H9 (cell line): Measurements from ENCODE around the gene MYO5B. TPM values are rescaled to one million over a fixed set of nuclear protein-coding genes. Genes with fewer than 3 reads are reported as not detected.
A peak's percentile ranks its signal among the peaks of the same experiment; 100 is the strongest.

Experiments used
- DNase-seq: peaks from one replicate; pipeline ENCODE4 v3.0.0-alpha.2; 2017
- H2AFZ ChIP-seq: one replicate; pipeline ENCODE4 v1.6.1; 2013; ENCODE audit warnings: mild to moderate bottlenecking, low read length, control low read depth, moderate library complexity
- H2AK5ac ChIP-seq: 2 replicates; pipeline ENCODE4 v1.6.1; 2013; ENCODE audit warnings: low read length, control low read depth, mixed read lengths; ENCODE audit not compliant: insufficient read length
- H2BK120ac ChIP-seq: one replicate; pipeline ENCODE4 v1.6.1; 2013; ENCODE audit warnings: low read depth, mild to moderate bottlenecking, low read length, control low read depth, inconsistent platforms; ENCODE audit not compliant: poor library complexity, severe bottlenecking
- H2BK12ac ChIP-seq: 2 replicates; pipeline ENCODE4 v1.6.1; 2013; ENCODE audit warnings: low read length, control low read depth, mixed read lengths, low read depth; ENCODE audit not compliant: insufficient read length
- H2BK15ac ChIP-seq: 2 replicates; pipeline ENCODE4 v1.6.1; 2013; ENCODE audit warnings: low read depth, low read length, control low read depth
- H2BK20ac ChIP-seq: one replicate; pipeline ENCODE4 v1.6.1; 2013; ENCODE audit warnings: low read depth, mild to moderate bottlenecking, low read length, control low read depth, inconsistent platforms; ENCODE audit not compliant: poor library complexity, severe bottlenecking
- H2BK5ac ChIP-seq: 2 replicates; pipeline ENCODE4 v1.6.1; 2013; ENCODE audit warnings: low read length, control low read depth, mixed read lengths; ENCODE audit not compliant: insufficient read length
- H3K14ac ChIP-seq: 2 replicates; pipeline ENCODE4 v1.6.1; 2013; ENCODE audit warnings: low read length, control low read depth; ENCODE audit not compliant: insufficient read depth
- H3K18ac ChIP-seq: 2 replicates; pipeline ENCODE4 v1.6.1; 2013; ENCODE audit warnings: low read depth, mild to moderate bottlenecking, mixed read lengths, low read length, control low read depth; ENCODE audit not compliant: insufficient read length
- H3K23ac ChIP-seq: 2 replicates; pipeline ENCODE4 v1.6.1; 2013; ENCODE audit warnings: low read length, control low read depth, mixed read lengths, low read depth; ENCODE audit not compliant: insufficient read length
- H3K23me2 ChIP-seq: 2 replicates; pipeline ENCODE4 v1.6.1; 2013; ENCODE audit warnings: low read depth, mild to moderate bottlenecking, mixed read lengths, low read length, control low read depth; ENCODE audit not compliant: insufficient read length, poor library complexity, severe bottlenecking
- H3K27ac ChIP-seq: 2 replicates; pipeline ENCODE4 v1.5.1; 2013; ENCODE audit warnings: low read length, control low read depth, mixed read lengths, low read depth; ENCODE audit not compliant: insufficient read length
- H3K27me3 ChIP-seq: 2 replicates; pipeline ENCODE4 v1.6.1; 2013; ENCODE audit warnings: low read length, control low read depth, inconsistent platforms; ENCODE audit not compliant: insufficient read depth
- H3K4ac ChIP-seq: 2 replicates; pipeline ENCODE4 v1.6.1; 2013; ENCODE audit warnings: low read depth, mild to moderate bottlenecking, control low read depth, inconsistent platforms, low read length, moderate library complexity
- H3K4me1 ChIP-seq: 2 replicates; pipeline ENCODE4 v1.6.1; 2013; ENCODE audit warnings: low read length, control low read depth, inconsistent platforms; ENCODE audit not compliant: insufficient read depth
- H3K4me2 ChIP-seq: 2 replicates; pipeline ENCODE4 v1.6.1; 2013; ENCODE audit warnings: low read length, control low read depth, mixed read lengths; ENCODE audit not compliant: insufficient read length, insufficient read depth
- H3K56ac ChIP-seq: 2 replicates; pipeline ENCODE4 v1.6.1; 2013; ENCODE audit warnings: low read depth, mild to moderate bottlenecking, mixed read lengths, low read length, control low read depth; ENCODE audit not compliant: insufficient read length
- H3K79me1 ChIP-seq: 2 replicates; pipeline ENCODE4 v1.6.1; 2013; ENCODE audit warnings: low read depth, mild to moderate bottlenecking, moderate library complexity, low read length, control low read depth, inconsistent platforms; ENCODE audit not compliant: insufficient read depth, poor library complexity, severe bottlenecking
- H3K79me2 ChIP-seq: 2 replicates; pipeline ENCODE4 v1.6.1; 2013; ENCODE audit warnings: low read length, control low read depth, inconsistent platforms; ENCODE audit not compliant: insufficient read depth
- H3K9ac ChIP-seq: 2 replicates; pipeline ENCODE4 v1.6.1; 2013; ENCODE audit warnings: low read length, control low read depth, mixed read lengths; ENCODE audit not compliant: insufficient read length; ENCODE audit errors: extremely low read depth
- H3K9me3 ChIP-seq: one replicate; pipeline ENCODE4 v1.6.1; 2013; ENCODE audit warnings: low read depth, low read length, inconsistent platforms; ENCODE audit not compliant: control insufficient read depth
- H3T11ph ChIP-seq: one replicate; pipeline ENCODE4 v1.6.1; 2013; ENCODE audit warnings: mild to moderate bottlenecking, low read length, control low read depth, inconsistent platforms
- H4K20me1 ChIP-seq: one replicate; pipeline ENCODE4 v1.6.1; 2013; ENCODE audit not compliant: control insufficient read depth, insufficient read length, insufficient read depth
- H4K5ac ChIP-seq: 2 replicates; pipeline ENCODE4 v1.6.1; 2013; ENCODE audit warnings: low read depth, mild to moderate bottlenecking, mixed read lengths, low read length, control low read depth; ENCODE audit not compliant: insufficient read length
- H4K8ac ChIP-seq: replicated peaks from 2 replicates; pipeline ENCODE4 v1.6.1; 2013; ENCODE audit warnings: low read length, control low read depth, mixed read lengths, low read depth; ENCODE audit not compliant: insufficient read length
- H4K91ac ChIP-seq: 2 replicates; pipeline ENCODE4 v1.6.1; 2013; ENCODE audit warnings: low read depth, mild to moderate bottlenecking, moderate library complexity, mixed read lengths, low read length, control low read depth; ENCODE audit not compliant: insufficient read length
- H3K27ac Mint-ChIP-seq, 3 experiments: 2 replicates in 2 of 3; 3 replicates in 1 of 3; pipeline ENCODE4 v1.8.0; 2020 to 2021; ENCODE audit warnings: mixed read lengths in 3 of 3, mild to moderate bottlenecking in 1 of 3, moderate library complexity in 1 of 3
- H3K27me3 Mint-ChIP-seq: 2 replicates; pipeline ENCODE4 v1.8.0; 2021; ENCODE audit warnings: low read depth, mild to moderate bottlenecking, moderate library complexity, mixed read lengths
- H3K36me3 Mint-ChIP-seq, 3 experiments: 2 replicates in 2 of 3; 3 replicates in 1 of 3; pipeline ENCODE4 v1.8.0; 2020 to 2021; ENCODE audit warnings: low read depth in 3 of 3, mixed read lengths in 3 of 3; ENCODE audit not compliant: insufficient read depth in 1 of 3
- H3K4me1 Mint-ChIP-seq, 2 experiments: 2 replicates each; pipeline ENCODE4 v1.8.0; 2020; ENCODE audit warnings: mixed read lengths in 2 of 2
- H3K4me3 Mint-ChIP-seq, 2 experiments: 2 replicates in 1 of 2; 3 replicates in 1 of 2; pipeline ENCODE4 v1.8.0; 2020 to 2021; ENCODE audit warnings: mild to moderate bottlenecking in 2 of 2, mixed read lengths in 2 of 2, moderate library complexity in 1 of 2
- H3K9me3 Mint-ChIP-seq, 2 experiments: 2 replicates in 1 of 2; 3 replicates in 1 of 2; pipeline ENCODE4 v1.8.0; 2020; ENCODE audit warnings: mild to moderate bottlenecking in 2 of 2, mixed read lengths in 2 of 2, moderate library complexity in 1 of 2
- CTCF ChIP-seq: fragments of 200-600 bp; sonication (generic); conservative IDR thresholded peaks from 3 replicates; pipeline ENCODE4 v1.8.0; 2021; ENCODE audit warnings: antibody characterized with exemption, mild to moderate bottlenecking
- WGBS: extraction: QIAGEN DNeasy Blood & Tissue Kit; methylation state at CpG from one replicate; pipeline ENCODE4 v1.1.7; 2013; ENCODE audit warnings: missing lambda C conversion rate, low lambda C conversion rate, mixed read lengths; ENCODE audit not compliant: insufficient read length; ENCODE audit errors: extremely low coverage; 5-methylcytosine and 5-hydroxymethylcytosine counted together
- total RNA-seq: library from RNA; stranded (reverse); gene quantifications from 2 replicates; pipeline ENCODE4 v1.2.1, GENCODE V29; 2021

The MYO5B gene
- total RNA-seq, 1 experiment from 2014 or later, result 9.3 TPM

- H2BK20ac ChIP-seq, result no peak overlapping the region
- H3K4ac ChIP-seq, result no peak overlapping the region
- no peaks in the 10 kb centered on the region for H3K23me2 ChIP-seq
- no peak overlapping the region for H2AFZ ChIP-seq
- H3K23ac ChIP-seq, result no peak overlapping the region
- no peaks in the 10 kb centered on the region for H3K79me1 ChIP-seq
- H3K27me3 ChIP-seq, result no peaks in the 10 kb centered on the region
- H2AK5ac ChIP-seq, result no peak overlapping the region
- H3T11ph ChIP-seq, result no peak overlapping the region
- no peak for DNase-seq
- no peak overlapping the region for H2BK5ac ChIP-seq
- no peak overlapping the region for H2BK12ac ChIP-seq
- no peak overlapping the region for H3K4me3 Mint-ChIP-seq
- no peak overlapping the region for H4K8ac ChIP-seq
- no peak overlapping the region for H2BK15ac ChIP-seq
- no peaks in the 10 kb centered on the region for H3K9me3 ChIP-seq
- H3K9ac ChIP-seq, result no peak overlapping the region
- no peak for TF ChIP-seq CTCF
- peaks cover 10% of the 10 kb centered on the region for H3K27me3 Mint-ChIP-seq
- peaks cover 47 to 52% of the 10 kb centered on the region in 2 experiments for H3K4me1 Mint-ChIP-seq
- no peak overlapping the region for H3K27ac Mint-ChIP-seq
- no peak overlapping the region for H3K27ac ChIP-seq
- no peaks in the 10 kb centered on the region for H3K9me3 Mint-ChIP-seq
- H3K36me3 Mint-ChIP-seq, result no peaks in the 10 kb centered on the region
- no peak overlapping the region for H4K91ac ChIP-seq
- no peak overlapping the region for H3K56ac ChIP-seq
- no peak overlapping the region for H4K5ac ChIP-seq
- H3K79me2 ChIP-seq, result no peaks in the 10 kb centered on the region
- no peak overlapping the region for H2BK120ac ChIP-seq
- peaks cover 23% of the 10 kb centered on the region; the same call in 1 of the 2 replicates for H3K4me1 ChIP-seq
- H4K20me1 ChIP-seq, result no peaks in the 10 kb centered on the region
- no peak overlapping the region for H3K14ac ChIP-seq
- H3K18ac ChIP-seq, result peak overlapping the region; percentile 32
- no peak overlapping the region for H3K4me2 ChIP-seq
- WGBS, result no CpG with 5 or more reads among the region's 6 CpGs
Observed at GRCh38 chr18:50090370-50091312, 104.3 kb downstream of the MYO5B start.
